Kidney (tissue), 14 donors: Measurements from ENCODE around the gene PKD2. TPM values are rescaled to one million over a fixed set of nuclear protein-coding genes. Genes with fewer than 3 reads are reported as not detected.
"Not testable (repeated sequence)": the region's sequence is repeated elsewhere in the genome, so short reads cannot be mapped to it uniquely, and the experiment has no call there.

Experiments used
- DNase-seq, 5 donors: peaks; one replicate each; pipeline ENCODE4 v3.0.0-alpha.2; 2013 to 2020
- FAIRE-seq: peaks from 2 replicates; lab custom pipeline; 2012; peaks lifted over from hg19 to GRCh38; lab: Jason Lieb, UNC
- H3K27ac ChIP-seq, 2 donors: one replicate each; pipeline ENCODE4 v1.7.0; 2013; ENCODE audit warnings: low read depth in 2 of 2, low read length in 2 of 2, inconsistent platforms in 1 of 2
- H3K27me3 ChIP-seq: one replicate; pipeline ENCODE4 v1.7.1; 2013; ENCODE audit warnings: low read length, inconsistent platforms; ENCODE audit not compliant: control insufficient read depth, insufficient read depth
- H3K36me3 ChIP-seq, 3 donors: one replicate each; pipeline versions ENCODE4 v1.7.0 to v1.7.1; 2013; ENCODE audit warnings: low read length in 3 of 3, control low read depth in 1 of 3, inconsistent platforms in 1 of 3; ENCODE audit not compliant: insufficient read depth in 3 of 3, control insufficient read depth in 2 of 3
- H3K4me1 ChIP-seq, 3 donors: one replicate each; pipeline versions ENCODE4 v1.7.0 to v1.7.1; 2013; ENCODE audit warnings: low read length in 3 of 3, inconsistent platforms in 1 of 3, low read depth in 1 of 3; ENCODE audit not compliant: control insufficient read depth in 2 of 3, insufficient read depth in 2 of 3
- H3K4me3 ChIP-seq, 3 donors: one replicate each; pipeline versions ENCODE4 v1.7.0 to v1.8.1; 2013; ENCODE audit warnings: low read length in 3 of 3, control low read depth in 1 of 3, inconsistent platforms in 1 of 3
- H3K9ac ChIP-seq, 3 donors: one replicate each; pipeline versions ENCODE4 v1.7.0 to v1.7.1; 2013; ENCODE audit warnings: low read length in 3 of 3, control low read depth in 1 of 3, inconsistent platforms in 1 of 3
- H3K9me3 ChIP-seq, 3 donors: one replicate each; pipeline versions ENCODE4 v1.7.0 to v1.7.1; 2013; ENCODE audit warnings: low read length in 3 of 3, control low read depth in 1 of 3, inconsistent platforms in 1 of 3; ENCODE audit not compliant: control insufficient read depth in 2 of 3, insufficient read depth in 1 of 3
- CTCF ChIP-seq: IDR thresholded peaks from 3 replicates; pipeline ENCODE4 v1.5.1; 2012; ENCODE audit warnings: mild to moderate bottlenecking, moderate library complexity, borderline replicate concordance; ENCODE audit not compliant: insufficient read depth; ENCODE audit errors: extremely low read depth
- intact Hi-C: fragments of 100-400 bp; cut with DNase I; formaldehyde crosslinking; loops from one replicate; pipeline ENCODE4 v1.11.1; 2022
- polyA plus RNA-seq: library from polyadenylated mRNA; stranded (reverse); fragments of 350-450 nt; fragmentation: Illumina TruSeq; extraction: RNeasy Lipid Tissue Mini Kit (QIAGEN cat#74804); gene quantifications from one replicate; pipeline ENCODE4 v1.2.3, GENCODE V29; 2014; ENCODE audit warnings: low read depth, low replicate concordance; ENCODE audit not compliant: insufficient read depth
- total RNA-seq: library from RNA; stranded (reverse); fragmentation: NEBNext Ultra II Directional; extraction: Animal tissue kit (Norgen Biotek cat#: 25700); gene quantifications from one replicate; pipeline ENCODE4 v1.2.1, GENCODE V29; 2021
- donor health status: control.
- donor health status: control.
- donor health status: control.
- donor health status: control.
- donor health status: control.
- donor health status: DM: yes; HTN: yes; CAD: no.
- donor health status: Normal renal cell carcinoma (clear cell type).

PKD2 gene
- total and polyA plus RNA-seq, 2 donors from 2014 or later = 21.2 to 92.6 TPM

- H3K36me3 ChIP-seq = no peaks in the 10 kb centered on the region
- no peak overlapping the region for H3K4me3 ChIP-seq
- no peak overlapping the region for H3K9ac ChIP-seq
- intact Hi-C loops = no loop called here
- H3K4me1 ChIP-seq = no peaks in the 10 kb centered on the region
- DNase-seq (no peak), FAIRE-seq (no peak)
- no peak for TF ChIP-seq CTCF
- no peaks in the 10 kb centered on the region for H3K9me3 ChIP-seq
- H3K27me3 ChIP-seq = no peaks in the 10 kb centered on the region
- H3K27ac ChIP-seq = no peak overlapping the region
These were observed 105.4 kb downstream of the PKD2 start for GRCh38 chr4:88112856-88113255.

GRCh38 chr4:88115587-88115986 lies 108.2 kb downstream of the PKD2 start:
- no peak overlapping the region for H3K27ac ChIP-seq
- FAIRE-seq (no peak), DNase-seq (no peak)
- no peak for TF ChIP-seq CTCF
- no peaks in the 10 kb centered on the region for H3K27me3 ChIP-seq
- intact Hi-C loops = no loop called here
- no peaks in the 10 kb centered on the region for H3K36me3 ChIP-seq
- H3K4me3 ChIP-seq = no peak overlapping the region
- peaks cover 0 to 9% (median 6%) of the 10 kb centered on the region in 3 donors for H3K9me3 ChIP-seq
- no peak overlapping the region for H3K9ac ChIP-seq
- no peaks in the 10 kb centered on the region for H3K4me1 ChIP-seq

GRCh38 chr4:88119943-88120342 lies 112.5 kb downstream of the PKD2 start:
- FAIRE-seq (no peak), DNase-seq (no peak)
- Histone ChIP-seq H3K27me3 (no peaks in the 10 kb centered on the region), H3K4me1 (no peaks in the 10 kb centered on the region), H3K27ac (no peak overlapping the region), H3K4me3 (no peak overlapping the region), H3K36me3 (no peaks in the 10 kb centered on the region), H3K9ac (no peak overlapping the region), H3K9me3 (peaks cover 0 to 9% (median 6%) of the 10 kb centered on the region in 3 donors)
- intact Hi-C loops = no loop called here
- no peak for TF ChIP-seq CTCF

- FAIRE-seq, H3K9me3 ChIP-seq, H3K36me3 ChIP-seq, H3K9ac ChIP-seq, H3K27me3 ChIP-seq, H3K27ac ChIP-seq, H3K4me1 ChIP-seq, intact Hi-C loops, H3K4me3 ChIP-seq, DNase-seq: not testable (repeated sequence)
These were observed 114.8 kb downstream of the PKD2 start for GRCh38 chr4:88122260-88122659.

Other genes with a start within 250 kb of the PKD2 start
- gene IBSP, start 208.1 kb upstream of the PKD2 start, total RNA-seq = not detected
- not detected for gene IBSP, start 208.1 kb upstream of the PKD2 start, polyA plus RNA-seq
- not detected for gene MEPE, start 174.7 kb upstream of the PKD2 start, total RNA-seq
- gene MEPE, start 174.7 kb upstream of the PKD2 start, polyA plus RNA-seq = not detected
- gene SPP1, start 31.9 kb upstream of the PKD2 start, total RNA-seq = 5,484 TPM
- 6,594 TPM for gene SPP1, start 31.9 kb upstream of the PKD2 start, polyA plus RNA-seq
- gene ABCG2, start 151.0 kb downstream of the PKD2 start, total RNA-seq = 4.7 TPM
- gene ABCG2, start 151.0 kb downstream of the PKD2 start, polyA plus RNA-seq = 1.5 TPM